Neural progenitor cell (in vitro differentiated cells): ENCODE data around the gene PDGFB. TPM values are rescaled to one million over a fixed set of nuclear protein-coding genes. Genes with fewer than 3 reads are reported as not detected.

ENCODE experiments used
- DNase-seq: peaks from one replicate; pipeline ENCODE4 v3.0.0-alpha.2; 2016; ENCODE audit warnings: low spot score
- H2AFZ ChIP-seq: fragments of 200-600 bp; sonication (generic); replicated peaks from 2 replicates; pipeline ENCODE4 v1.6.1; 2016; ENCODE audit warnings: antibody characterized with exemption
- H3F3A ChIP-seq: fragments of 200-600 bp; sonication (generic); 2 replicates; pipeline ENCODE4 v1.6.1; 2016; ENCODE audit warnings: antibody characterized with exemption, low read depth
- H3K27ac ChIP-seq: fragments of 200-600 bp; sonication (generic); 2 replicates; pipeline ENCODE4 v1.5.1; 2016; ENCODE audit warnings: mild to moderate bottlenecking
- H3K27me3 ChIP-seq: fragments of 200-600 bp; sonication (generic); 2 replicates; pipeline ENCODE4 v1.6.1; 2016; ENCODE audit warnings: mild to moderate bottlenecking, moderate library complexity
- H3K36me3 ChIP-seq: fragments of 200-600 bp; sonication (generic); 2 replicates; pipeline ENCODE4 v1.5.1; 2016
- H3K4me1 ChIP-seq: fragments of 200-600 bp; sonication (generic); 2 replicates; pipeline ENCODE4 v1.6.1; 2016; ENCODE audit warnings: mixed run types
- H3K4me2 ChIP-seq: fragments of 200-600 bp; sonication (generic); 2 replicates; pipeline ENCODE4 v1.6.1; 2016
- H3K4me3 ChIP-seq: fragments of 200-600 bp; sonication (generic); 2 replicates; pipeline ENCODE4 v1.5.1; 2016
- H3K79me2 ChIP-seq: fragments of 200-600 bp; sonication (generic); 2 replicates; pipeline ENCODE4 v1.6.1; 2016; ENCODE audit warnings: low read depth
- H3K9ac ChIP-seq: fragments of 200-600 bp; sonication (generic); 2 replicates; pipeline ENCODE4 v1.6.1; 2016
- H3K9me3 ChIP-seq: fragments of 200-600 bp; sonication (generic); 2 replicates; pipeline ENCODE4 v1.5.1; 2016; ENCODE audit warnings: low read depth
- H4K20me1 ChIP-seq: fragments of 200-600 bp; sonication (generic); 2 replicates; pipeline ENCODE4 v1.6.1; 2016; ENCODE audit warnings: low read depth
- H3K27ac Mint-ChIP-seq: 3 replicates; pipeline ENCODE4 v1.8.0; 2021; ENCODE audit warnings: mixed read lengths
- H3K27me3 Mint-ChIP-seq: 2 replicates; pipeline ENCODE4 v1.8.0; 2022; ENCODE audit warnings: low read depth, mild to moderate bottlenecking, inconsistent platforms, moderate library complexity, mixed read lengths; ENCODE audit not compliant: insufficient read depth
- H3K36me3 Mint-ChIP-seq: 3 replicates; pipeline ENCODE4 v1.8.0; 2021; ENCODE audit warnings: mixed read lengths
- H3K4me1 Mint-ChIP-seq: 3 replicates; pipeline ENCODE4 v1.8.0; 2021; ENCODE audit warnings: mixed read lengths
- H3K4me3 Mint-ChIP-seq: 3 replicates; pipeline ENCODE4 v1.8.0; 2021; ENCODE audit warnings: mild to moderate bottlenecking, moderate library complexity, mixed read lengths
- H3K9me3 Mint-ChIP-seq: 3 replicates; pipeline ENCODE4 v1.8.0; 2020; ENCODE audit warnings: mixed read lengths
- EZH2 ChIP-seq: fragments of 200-600 bp; sonication (generic); IDR thresholded peaks from 2 replicates; pipeline ENCODE4 v1.6.1; 2017; ENCODE audit warnings: antibody characterized with exemption, mild to moderate bottlenecking, moderate library complexity
- EZH2phosphoT487 ChIP-seq: fragments of 200-600 bp; sonication (generic); IDR thresholded peaks from 2 replicates; pipeline ENCODE4 v1.6.1; 2017; ENCODE audit warnings: antibody characterized with exemption
- total RNA-seq: library from RNA; depleted of rRNA; stranded (reverse); fragments of >200 nt; gene quantifications from 2 replicates; pipeline ENCODE4 v1.2.3, GENCODE V29; 2015; ENCODE audit warnings: low replicate concordance
- TF ChIP-seq, protein P1 (sequence below): fragments of 200-600 bp; sonication (generic); IDR thresholded peaks from 2 replicates; pipeline ENCODE4 v1.5.1; 2017; ENCODE audit warnings: antibody characterized with exemption, mild to moderate bottlenecking

PDGFB gene
- total RNA-seq, 1 donor from 2014 or later = 0.15 TPM

DNA sequence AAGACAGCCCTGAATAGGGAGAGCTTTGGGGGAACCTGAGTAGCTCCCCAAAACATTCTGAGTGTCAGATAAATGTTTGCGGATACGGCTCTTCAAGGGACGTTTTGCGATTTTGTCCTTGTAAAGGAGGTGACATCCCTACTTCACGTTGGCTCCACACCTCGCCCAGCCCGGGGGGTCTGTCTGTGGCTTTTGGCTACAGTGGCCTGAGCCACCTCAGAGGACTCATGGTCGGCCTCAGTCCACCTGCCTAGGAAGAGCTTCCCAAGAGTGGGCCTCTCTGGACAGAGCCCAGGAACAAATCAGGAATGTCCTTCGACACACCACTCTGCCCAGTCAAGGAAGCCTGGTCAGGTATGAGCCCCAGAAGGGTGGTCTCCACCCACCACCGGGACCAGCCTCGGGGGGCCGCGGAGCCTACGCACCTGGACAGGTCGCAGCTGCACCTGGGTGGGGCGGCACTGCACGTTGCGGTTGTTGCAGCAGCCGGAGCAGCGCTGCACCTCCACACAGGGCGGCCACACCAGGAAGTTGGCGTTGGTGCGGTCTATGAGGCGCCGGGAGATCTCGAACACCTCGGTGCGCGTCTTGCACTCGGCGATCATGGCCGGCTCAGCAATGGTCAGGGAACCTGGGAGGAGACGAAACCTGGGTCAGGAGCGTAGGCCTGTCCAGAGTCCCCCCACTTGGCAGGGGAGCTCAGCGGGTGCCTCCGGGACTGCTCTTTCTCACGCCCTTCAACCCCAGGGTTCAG is 13.4 kb downstream of the PDGFB start:
- Mint-ChIP-seq H3K27ac (no peak overlapping the region), H3K4me3 (no peak overlapping the region), H3K9me3 (no peaks in the 10 kb centered on the region), H3K27me3 (peaks cover 8% of the 10 kb centered on the region), H3K4me1 (peaks cover 62% of the 10 kb centered on the region), H3K36me3 (no peaks in the 10 kb centered on the region)
- Histone ChIP-seq H3K4me2 (no peak overlapping the region), H3K27me3 (peaks cover 59% of the 10 kb centered on the region), H3K9me3 (no peaks in the 10 kb centered on the region), H3F3A (peaks cover 45% of the 10 kb centered on the region), H3K36me3 (no peaks in the 10 kb centered on the region), H3K4me1 (peaks cover 48% of the 10 kb centered on the region), H3K4me3 (no peak overlapping the region), H3K9ac (no peak overlapping the region), H3K79me2 (no peaks in the 10 kb centered on the region), H2AFZ (no peak overlapping the region), H3K27ac (no peak overlapping the region), H4K20me1 (peaks cover 6% of the 10 kb centered on the region)
- DNase-seq = no peak
- TF ChIP-seq, protein P1, sequence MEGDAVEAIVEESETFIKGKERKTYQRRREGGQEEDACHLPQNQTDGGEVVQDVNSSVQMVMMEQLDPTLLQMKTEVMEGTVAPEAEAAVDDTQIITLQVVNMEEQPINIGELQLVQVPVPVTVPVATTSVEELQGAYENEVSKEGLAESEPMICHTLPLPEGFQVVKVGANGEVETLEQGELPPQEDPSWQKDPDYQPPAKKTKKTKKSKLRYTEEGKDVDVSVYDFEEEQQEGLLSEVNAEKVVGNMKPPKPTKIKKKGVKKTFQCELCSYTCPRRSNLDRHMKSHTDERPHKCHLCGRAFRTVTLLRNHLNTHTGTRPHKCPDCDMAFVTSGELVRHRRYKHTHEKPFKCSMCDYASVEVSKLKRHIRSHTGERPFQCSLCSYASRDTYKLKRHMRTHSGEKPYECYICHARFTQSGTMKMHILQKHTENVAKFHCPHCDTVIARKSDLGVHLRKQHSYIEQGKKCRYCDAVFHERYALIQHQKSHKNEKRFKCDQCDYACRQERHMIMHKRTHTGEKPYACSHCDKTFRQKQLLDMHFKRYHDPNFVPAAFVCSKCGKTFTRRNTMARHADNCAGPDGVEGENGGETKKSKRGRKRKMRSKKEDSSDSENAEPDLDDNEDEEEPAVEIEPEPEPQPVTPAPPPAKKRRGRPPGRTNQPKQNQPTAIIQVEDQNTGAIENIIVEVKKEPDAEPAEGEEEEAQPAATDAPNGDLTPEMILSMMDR = no peak
- TF ChIP-seq EZH2phosphoT487 (no peak), EZH2 (no peak)

DNA sequence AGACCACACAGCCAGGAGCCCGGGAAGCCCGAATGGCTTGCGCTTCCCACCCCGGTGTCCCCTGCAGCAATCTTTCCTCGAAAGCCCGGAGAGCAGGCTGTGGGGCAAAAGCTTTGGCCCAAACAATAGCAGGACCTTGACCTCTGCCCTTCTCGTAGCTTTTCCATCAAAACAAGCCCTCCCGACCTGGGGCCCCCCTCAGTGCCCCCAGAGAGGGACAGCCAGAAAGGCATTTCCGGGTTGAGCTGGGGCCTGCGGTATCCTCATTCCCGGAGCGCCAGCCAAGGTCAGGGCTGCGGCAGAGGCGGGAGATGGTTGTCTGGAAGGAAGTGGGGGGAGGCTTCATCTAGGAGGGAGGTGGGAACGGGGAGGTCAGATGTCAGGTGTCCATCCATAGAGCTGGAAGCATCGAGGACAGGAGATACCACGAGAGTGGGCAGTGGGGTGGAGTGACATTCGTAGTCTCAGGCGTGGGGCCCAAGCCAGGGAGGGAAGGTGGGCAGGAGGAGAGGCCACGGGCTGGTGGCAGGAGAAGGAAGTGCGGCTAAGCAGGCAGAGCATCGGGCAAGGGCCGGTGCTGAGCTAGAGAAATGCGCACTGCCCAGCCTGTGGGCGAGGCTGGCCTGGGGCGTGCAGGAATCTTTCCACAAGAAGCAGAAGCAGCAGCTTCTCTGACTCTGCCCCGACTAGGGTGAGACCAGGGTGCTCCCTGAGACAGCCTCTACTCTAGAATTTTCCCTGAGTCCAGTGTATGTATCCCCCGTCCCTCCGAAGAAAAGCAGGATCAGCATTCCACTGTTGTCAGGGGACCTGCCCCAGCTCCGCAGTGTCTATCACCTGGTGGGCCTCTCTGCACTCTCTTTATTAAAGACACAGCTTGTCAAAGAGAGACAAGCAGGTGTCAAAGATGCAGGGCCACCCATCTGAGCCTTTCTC is 14.3 kb downstream of the PDGFB start:
- Mint-ChIP-seq H3K27ac (peak overlapping the region; percentile 21), H3K4me1 (peaks cover 53% of the 10 kb centered on the region), H3K9me3 (no peaks in the 10 kb centered on the region), H3K36me3 (no peaks in the 10 kb centered on the region), H3K4me3 (peak overlapping the region; percentile 57), H3K27me3 (peaks cover 13% of the 10 kb centered on the region)
- H4K20me1 ChIP-seq = peaks cover 6% of the 10 kb centered on the region
- H3K9ac ChIP-seq = no peak overlapping the region
- peak overlapping the region; percentile 55 for H3K4me2 ChIP-seq
- H3K27ac ChIP-seq = no peak overlapping the region
- DNase-seq = peak; percentile 39
- peaks cover 40% of the 10 kb centered on the region for H3K4me1 ChIP-seq
- no peak overlapping the region for H3K4me3 ChIP-seq
- H2AFZ ChIP-seq = no peak overlapping the region
- no peaks in the 10 kb centered on the region for H3K9me3 ChIP-seq
- H3F3A ChIP-seq = peaks cover 37% of the 10 kb centered on the region
- no peaks in the 10 kb centered on the region for H3K36me3 ChIP-seq
- no peaks in the 10 kb centered on the region for H3K79me2 ChIP-seq
- peaks cover 52% of the 10 kb centered on the region for H3K27me3 ChIP-seq
- TF ChIP-seq, protein P1 = peak; percentile 6
- TF ChIP-seq EZH2 = no peak

DNA sequence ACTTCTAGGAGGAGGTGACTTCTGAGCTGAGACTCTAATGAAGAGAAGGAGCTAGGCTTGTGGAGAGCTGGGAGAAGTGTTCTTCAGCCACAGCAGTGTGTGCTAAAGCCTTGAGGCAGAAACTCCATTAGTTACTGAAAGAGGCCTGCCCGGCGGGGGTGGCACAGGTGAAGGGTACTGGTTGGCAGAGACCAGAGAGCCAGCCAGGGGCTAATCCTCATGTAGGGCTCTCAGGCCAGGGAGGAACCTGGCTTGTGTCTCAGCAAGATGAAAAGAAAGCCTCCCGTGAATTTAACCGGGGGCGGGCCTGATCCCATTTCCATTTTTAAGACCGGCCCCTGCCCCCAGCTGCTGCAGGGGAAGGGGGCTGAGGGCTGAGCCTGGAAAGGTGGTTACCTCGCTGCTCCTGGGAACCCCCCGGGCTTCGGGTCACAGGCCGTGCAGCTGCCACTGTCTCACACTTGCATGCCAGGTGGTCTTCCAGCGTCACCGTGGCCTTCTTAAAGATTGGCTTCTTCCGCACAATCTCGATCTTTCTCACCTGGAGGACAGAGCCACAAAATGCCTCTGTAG is 15.0 kb downstream of the PDGFB start:
- H3K4me1 ChIP-seq = peaks cover 33% of the 10 kb centered on the region
- H3K36me3 ChIP-seq = no peaks in the 10 kb centered on the region
- peaks cover 52% of the 10 kb centered on the region for H3K27me3 ChIP-seq
- peaks cover 6% of the 10 kb centered on the region for H4K20me1 ChIP-seq
- no peak overlapping the region for H3K9ac ChIP-seq
- no peak overlapping the region for H3K27ac Mint-ChIP-seq
- no peaks in the 10 kb centered on the region for H3K36me3 Mint-ChIP-seq
- no peak overlapping the region for H3K4me3 ChIP-seq
- TF ChIP-seq EZH2phosphoT487 (no peak), EZH2 (peak; percentile 23)
- peaks cover 15% of the 10 kb centered on the region for H3K27me3 Mint-ChIP-seq
- H3F3A ChIP-seq = peaks cover 30% of the 10 kb centered on the region
- no peak overlapping the region for H3K27ac ChIP-seq
- peak overlapping the region; percentile 55 for H3K4me2 ChIP-seq
- peaks cover 49% of the 10 kb centered on the region for H3K4me1 Mint-ChIP-seq
- no peak overlapping the region for H2AFZ ChIP-seq
- H3K4me3 Mint-ChIP-seq = peak overlapping the region; percentile 57
- H3K9me3 Mint-ChIP-seq = no peaks in the 10 kb centered on the region
- H3K79me2 ChIP-seq = no peaks in the 10 kb centered on the region
- no peak for DNase-seq
- no peaks in the 10 kb centered on the region for H3K9me3 ChIP-seq
